ENCODE measurements around the gene CASTOR1.

The CASTOR1 gene

GRCh38 chr22:30235687-30236170 is 53.6 kb downstream of the CASTOR1 start:
- H3K4me3 ChIP-seq (ENCODE audit: low read depth, low read length), result no peak overlapping the region
- TF ChIP-seq CTCF (IDR thresholded peaks at IDR 0.05; ENCODE audit: low read depth, low read length), result no peak
